GM18508 (cell line): ENCODE results near the gene ZBTB47.

Source experiments
- ATAC-seq: cut with Tn5 transposase; IDR thresholded peaks from one replicate; pipeline ENCODE4 v1.9.1; 2021; ENCODE audit warnings: moderate number of reproducible peaks; ENCODE audit not compliant: insufficient read depth, unreplicated experiment

ZBTB47 gene

DNA sequence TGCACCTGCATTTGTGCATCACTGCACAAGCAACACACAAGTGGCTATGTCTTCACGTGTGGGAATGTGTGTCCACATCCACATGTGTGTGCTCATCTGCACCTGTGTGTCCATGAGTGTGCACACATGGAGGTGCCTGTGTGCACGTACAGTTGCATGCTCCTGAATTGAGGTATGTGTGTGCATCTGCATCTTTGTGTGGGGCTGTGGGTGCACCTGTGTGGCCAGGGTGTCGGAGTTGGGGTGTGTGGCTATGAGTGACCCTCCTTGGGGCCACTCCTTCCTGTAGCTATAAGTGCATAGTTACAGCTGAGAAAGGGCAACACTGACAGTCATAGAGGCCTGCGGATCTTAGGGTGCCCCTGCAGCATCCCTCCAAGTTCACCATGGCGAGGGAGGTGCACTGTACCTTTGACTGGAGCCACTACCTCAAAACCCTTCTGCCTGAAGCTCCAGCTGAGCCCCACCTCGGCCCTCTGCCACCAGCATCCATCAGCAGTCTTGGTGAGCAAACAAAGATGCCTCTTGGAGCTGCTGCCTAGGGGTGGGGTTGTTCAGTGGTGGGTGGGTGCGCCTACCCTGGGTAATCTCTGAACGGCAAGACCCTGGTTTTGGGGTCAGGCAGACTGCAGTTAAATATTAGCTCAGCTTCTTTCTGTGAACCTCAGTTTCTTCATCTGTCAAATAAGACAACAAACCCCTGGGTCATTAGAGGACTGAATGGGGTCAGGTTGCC is 54.3 kb downstream of the ZBTB47 start:
- ATAC-seq, result no peak

DNA sequence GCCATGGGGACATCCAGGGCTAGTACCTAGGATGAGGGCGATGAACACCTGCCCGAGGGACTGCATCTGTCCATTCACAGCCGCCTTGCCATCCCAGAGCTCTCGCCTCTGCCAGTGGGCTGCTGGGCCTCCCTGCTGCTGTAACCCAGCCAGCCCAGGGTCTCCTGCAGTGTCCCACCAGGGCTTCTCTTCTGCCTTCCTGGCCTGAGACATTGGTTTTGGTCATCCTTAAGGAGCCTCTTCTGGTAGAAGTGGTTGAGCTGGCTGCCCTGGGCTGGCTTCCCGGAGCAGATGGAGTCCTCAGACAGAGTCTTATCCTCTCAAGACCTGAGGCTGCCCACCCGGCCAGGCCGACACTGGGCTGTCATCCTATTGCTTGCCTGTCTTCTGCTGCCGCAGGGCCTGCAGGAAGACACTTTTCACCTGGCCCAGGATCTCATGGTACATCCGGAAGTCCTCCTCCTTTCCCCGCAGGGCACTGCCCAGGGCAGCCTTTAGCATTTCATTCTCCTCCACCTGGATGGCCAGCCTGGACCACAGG is 55.2 kb downstream of the ZBTB47 start:
- ATAC-seq, result no peak

DNA sequence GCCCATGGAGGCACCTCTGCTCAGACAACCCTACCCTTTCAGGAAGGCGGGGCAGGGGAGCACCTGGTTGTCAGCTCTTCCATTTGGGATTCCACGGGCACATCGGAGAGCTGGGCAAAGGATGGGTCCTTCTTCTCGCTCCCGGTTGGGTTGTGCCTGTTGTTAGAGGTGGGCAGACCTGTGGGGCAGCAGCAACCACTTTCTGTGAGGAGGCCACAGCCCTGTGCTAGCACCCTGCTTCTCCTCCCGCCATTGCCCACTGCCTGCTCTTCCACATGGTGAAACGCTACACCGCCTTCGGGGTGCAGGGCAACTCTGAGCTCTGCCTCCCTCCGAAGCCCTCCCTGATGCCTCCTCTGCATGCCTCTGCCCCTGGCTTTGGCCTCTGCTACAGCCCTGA is 56.1 kb downstream of the ZBTB47 start:
- ATAC-seq, result no peak

DNA sequence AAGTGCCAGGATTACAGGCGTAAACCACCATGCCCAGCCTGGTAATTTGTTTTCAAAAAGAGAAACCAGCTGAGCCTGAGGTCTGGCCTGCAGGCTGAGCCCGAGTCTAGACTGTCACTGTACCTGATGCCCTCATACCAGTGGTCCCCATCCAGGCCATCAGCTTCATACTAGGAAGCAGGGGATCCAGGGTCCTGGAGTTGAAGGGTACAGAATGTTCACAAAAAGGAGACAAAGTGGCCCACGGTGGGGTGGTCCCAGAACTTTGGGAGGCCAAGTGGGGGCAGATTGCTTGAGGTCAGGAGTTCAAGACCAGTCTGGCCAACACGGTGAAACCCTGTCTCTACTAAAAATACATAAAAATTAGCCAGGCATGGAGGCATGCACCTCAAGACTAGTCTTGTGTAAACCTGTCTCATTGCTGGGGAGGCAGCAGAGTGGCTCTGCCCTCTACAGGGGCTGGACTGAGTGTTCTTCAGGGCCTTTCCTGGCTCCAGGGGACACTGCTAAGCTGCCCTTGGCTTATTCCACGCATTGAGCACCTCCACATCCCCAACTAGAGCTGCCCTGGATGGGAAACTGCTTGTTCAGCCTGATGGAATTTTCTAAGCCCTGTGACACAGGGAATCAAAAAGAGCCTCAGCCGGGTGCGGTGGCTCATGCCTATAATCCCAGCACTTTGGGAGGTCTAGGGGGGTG is 57.0 kb downstream of the ZBTB47 start:
- ATAC-seq, result no peak

DNA sequence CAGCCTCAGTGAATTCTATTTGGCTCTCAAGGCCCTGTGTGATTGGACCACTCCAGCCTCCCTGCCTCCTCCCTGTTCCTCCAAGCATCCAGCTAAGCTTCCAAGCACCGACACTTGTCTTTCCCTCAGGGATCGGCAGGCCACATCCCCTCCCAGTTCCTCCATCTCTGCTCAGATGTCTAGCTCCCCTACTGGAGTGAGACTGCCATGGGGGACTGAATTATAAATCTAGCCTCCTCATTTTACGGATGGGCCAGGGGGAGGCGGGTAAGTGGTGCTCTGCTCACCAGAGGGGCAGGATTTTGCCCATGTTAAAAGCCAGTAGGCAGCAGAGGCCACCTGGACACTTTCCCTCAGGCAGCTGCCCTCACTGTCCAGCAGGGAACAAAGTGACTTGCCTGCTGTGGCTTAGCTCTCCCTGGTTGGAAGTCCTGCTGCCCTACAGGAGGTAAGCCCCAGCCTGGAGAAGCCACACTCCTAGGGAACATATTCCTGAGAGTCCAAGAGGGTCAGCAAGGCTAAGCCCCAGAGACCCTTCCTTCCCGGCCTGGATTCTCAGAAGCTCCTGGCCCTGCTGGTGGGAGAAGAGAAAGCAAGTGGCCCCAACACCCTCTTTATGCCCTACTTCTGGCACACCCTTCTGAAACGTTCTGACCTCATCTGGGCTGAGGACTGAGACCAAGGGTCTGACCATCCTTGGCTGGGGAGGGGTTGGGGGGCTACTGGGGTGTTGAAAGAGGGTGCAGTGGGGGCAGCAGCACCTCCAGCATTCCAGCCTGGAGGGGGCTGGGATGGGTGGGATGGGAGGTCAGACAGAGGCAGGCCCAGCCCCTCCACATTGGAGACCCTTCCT is 58.2 kb downstream of the ZBTB47 start:
- ATAC-seq, result no peak

DNA sequence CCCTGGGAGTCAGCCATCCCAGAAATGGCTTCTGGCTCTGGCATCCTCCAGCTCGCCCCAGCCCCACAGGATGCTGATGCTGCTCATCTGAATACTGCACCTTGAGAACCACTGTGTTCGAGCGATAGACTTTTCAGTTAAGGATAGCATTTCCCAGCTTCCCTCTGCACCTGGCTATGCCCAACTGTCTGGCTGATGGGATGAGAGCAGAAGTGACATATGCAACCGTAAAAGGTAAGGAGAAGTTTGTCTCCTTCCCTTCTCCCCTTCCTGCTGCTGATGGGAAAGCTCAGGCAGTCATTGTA is 58.8 kb downstream of the ZBTB47 start:
- ATAC-seq, result no peak

DNA sequence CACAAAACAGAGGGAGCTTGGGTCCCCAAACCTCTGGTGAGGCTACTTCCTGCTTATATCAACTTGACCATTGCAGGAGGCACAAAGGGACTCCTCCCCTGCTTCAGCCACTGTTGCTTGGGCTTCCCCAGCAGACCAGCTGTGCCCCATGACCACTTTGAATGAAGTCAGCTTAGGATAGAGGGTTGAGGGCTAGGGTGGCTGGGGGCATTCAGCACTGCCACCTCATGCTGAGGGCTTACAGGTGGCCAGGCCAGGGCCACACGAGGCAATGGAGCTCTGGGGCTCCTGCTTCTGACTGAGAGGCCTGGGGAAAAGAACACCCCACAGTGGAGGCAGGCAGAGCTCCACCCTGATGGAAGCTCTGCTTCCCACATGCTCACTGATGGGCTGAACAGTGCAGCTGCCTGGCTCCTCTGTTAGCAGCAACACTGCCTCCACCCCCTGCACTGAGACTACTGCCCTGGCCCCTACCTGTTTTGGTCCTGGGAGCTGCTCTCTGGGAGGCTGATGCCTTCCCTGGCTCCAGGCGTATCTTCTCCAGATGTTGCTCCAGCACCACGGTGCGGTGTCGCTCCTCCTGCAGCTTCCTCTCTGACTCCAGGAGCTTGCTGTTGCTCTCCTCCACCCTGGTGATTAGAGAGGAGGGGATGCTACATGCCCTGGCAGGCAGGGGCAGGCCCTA is 59.3 kb downstream of the ZBTB47 start:
- ATAC-seq, result no peak

DNA sequence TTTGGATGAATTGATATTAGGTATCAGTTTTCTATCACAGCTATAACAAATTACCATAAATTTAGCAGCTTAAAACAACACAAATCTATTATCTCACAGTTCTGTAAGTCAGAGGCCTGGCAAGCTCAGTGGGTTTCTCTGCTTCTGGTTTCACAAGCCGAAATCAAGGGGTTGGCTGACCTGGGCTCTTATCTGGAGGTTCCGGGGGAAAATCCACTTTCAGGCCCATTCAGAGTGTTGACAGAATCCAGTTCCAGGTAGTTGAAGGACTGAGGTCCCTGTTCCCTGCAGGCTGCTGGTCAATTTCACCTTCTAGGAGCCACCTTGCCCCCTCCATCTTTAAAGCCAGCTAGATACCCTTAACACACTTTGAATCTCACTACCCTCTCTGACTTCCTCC is 60.2 kb downstream of the ZBTB47 start:
- ATAC-seq, result no peak

DNA sequence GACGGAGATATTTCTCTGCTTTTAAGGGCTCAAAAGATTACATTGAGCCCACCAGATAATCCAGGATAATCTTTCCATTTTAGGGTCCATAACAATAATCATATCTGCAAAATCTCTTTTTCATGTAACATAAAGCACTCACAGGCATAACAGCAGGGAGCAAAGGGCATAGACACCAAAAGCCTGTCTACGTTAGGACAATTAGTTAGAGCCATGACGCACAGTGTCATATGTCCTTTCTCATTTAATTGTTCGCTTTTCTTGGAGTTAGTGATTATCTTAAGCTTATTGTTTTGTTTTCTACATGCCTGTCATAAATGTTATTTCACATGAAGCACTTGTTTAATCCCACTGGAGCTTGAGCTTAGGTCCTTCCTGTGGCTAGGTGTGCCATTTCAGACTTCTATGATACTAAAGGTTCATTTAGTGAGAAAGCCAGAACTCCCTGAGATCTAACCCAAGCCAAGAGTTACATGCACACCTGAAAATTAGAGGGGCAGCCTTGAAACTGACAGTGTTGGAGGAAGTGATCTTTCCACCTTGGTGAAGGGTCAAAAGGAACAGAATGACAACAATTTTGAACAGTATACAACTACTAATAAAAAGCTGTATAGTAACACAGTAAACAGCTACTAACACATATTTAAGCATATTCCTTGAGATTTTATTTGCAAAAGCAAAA is 60.8 kb downstream of the ZBTB47 start:
- no peak for ATAC-seq
